GM23248 (cell line): ENCODE results near the gene COL13A1.

ENCODE experiments used
- EZH2 ChIP-seq: fragments of 200-600 bp; sonication (generic); IDR thresholded peaks from 2 replicates; pipeline ENCODE4 v1.6.1; 2018; ENCODE audit warnings: antibody characterized with exemption, mild to moderate bottlenecking; ENCODE audit not compliant: insufficient read depth, poor library complexity, severe bottlenecking
- EZH2phosphoT487 ChIP-seq: fragments of 200-600 bp; sonication (generic); IDR thresholded peaks from 2 replicates; pipeline ENCODE4 v1.6.1; 2018; ENCODE audit warnings: antibody characterized with exemption, moderate library complexity, mild to moderate bottlenecking, low read depth; ENCODE audit not compliant: insufficient read depth

- TF ChIP-seq EZH2 (no peak), EZH2phosphoT487 (no peak)
These were observed 67.7 kb downstream of the COL13A1 start for GRCh38 chr10:69869291-69869961.
